ENCODE measurements around the gene TMEM132D. TPM values are rescaled to one million over a fixed set of nuclear protein-coding genes. Genes with fewer than 3 reads are reported as not detected.

The TMEM132D gene
- total RNA-seq, 1 experiment from 2014 or later, result not detected

- intact Hi-C loops (cut with micrococcal nuclease; ENCODE audit: unreplicated experiment) (no loop called here), in situ Hi-C loops (cut with HindIII; ENCODE audit: low pct_unique_long_range_greater_than_20kb, low sequenced_read_pairs) (no loop called here)
- ChIA-PET CTCF (no interaction called here), POLR2A (no interaction called here)
- ATAC-seq, result no peak
- TF ChIP-seq CTCF (IDR thresholded peaks at IDR 0.05) (no peak), REST (IDR thresholded peaks at IDR 0.05; ENCODE audit: insufficient read depth in 1 of 2, low read depth in 2 of 2, low read length in 1 of 2) (no peak), TCF7L2 (IDR thresholded peaks at IDR 0.05; ENCODE audit: low read depth, low read length) (no peak), SIN3A (IDR thresholded peaks at IDR 0.05; ENCODE audit: borderline replicate concordance, insufficient read depth, low read depth, low read length) (no peak), POLR2AphosphoS5 (IDR thresholded peaks at IDR 0.05; ENCODE audit: low read depth, low read length) (no peak)
- Histone ChIP-seq H3K27ac (ENCODE audit: low read length) (no peak overlapping the region), H3K27me3 (ENCODE audit: control insufficient read depth, insufficient read depth, low read length) (no peaks in the 10 kb centered on the region), H3K9me3 (ENCODE audit: control insufficient read depth, insufficient read depth, low read depth, low read length) (no peaks in the 10 kb centered on the region), H3K4me3 (ENCODE audit: low read depth in 2 of 2, low read length in 2 of 2) (no peak overlapping the region), H3K36me3 (ENCODE audit: control insufficient read depth, insufficient read depth, low read length) (no peaks in the 10 kb centered on the region), H3K4me1 (ENCODE audit: control insufficient read depth, insufficient read depth, low read length) (no peaks in the 10 kb centered on the region)
- DNase-seq (ENCODE audit: low read depth, low spot score), result no peak
- BruUV-seq (replicated peaks), result no TSS peak
These were observed 206.9 kb downstream of the TMEM132D start for GRCh38 chr12:129696926-129697325.

DNA sequence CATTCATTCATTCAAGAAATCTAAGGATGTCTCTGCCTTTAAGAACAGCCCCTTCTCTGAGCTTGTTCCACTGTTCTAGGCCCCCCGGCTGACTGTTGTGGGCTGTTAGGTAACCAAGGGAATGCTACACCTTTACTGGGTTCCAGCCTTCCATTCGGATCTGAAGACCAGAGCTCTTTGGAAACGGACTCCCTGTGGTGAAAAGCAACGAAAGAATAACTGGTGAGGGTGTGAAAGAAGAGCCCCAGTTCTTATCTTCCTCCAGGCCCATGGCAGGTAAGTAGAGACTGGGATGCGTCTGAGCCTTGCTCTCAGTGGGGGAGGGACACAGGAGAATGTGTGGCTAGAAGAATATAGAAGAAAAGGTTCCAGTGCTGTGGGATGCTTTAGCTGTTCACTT is 207.4 kb downstream of the TMEM132D start:
- in situ Hi-C loops (cut with HindIII; ENCODE audit: low pct_unique_long_range_greater_than_20kb, low sequenced_read_pairs) (no loop called here), intact Hi-C loops (cut with micrococcal nuclease; ENCODE audit: unreplicated experiment) (no loop called here)
- Histone ChIP-seq H3K27ac (ENCODE audit: low read length) (no peak overlapping the region), H3K36me3 (ENCODE audit: control insufficient read depth, insufficient read depth, low read length) (no peaks in the 10 kb centered on the region), H3K4me1 (ENCODE audit: control insufficient read depth, insufficient read depth, low read length) (no peaks in the 10 kb centered on the region), H3K27me3 (ENCODE audit: control insufficient read depth, insufficient read depth, low read length) (no peaks in the 10 kb centered on the region), H3K4me3 (ENCODE audit: low read depth in 2 of 2, low read length in 2 of 2) (no peak overlapping the region), H3K9me3 (ENCODE audit: control insufficient read depth, insufficient read depth, low read depth, low read length) (no peaks in the 10 kb centered on the region)
- DNase-seq (ENCODE audit: low read depth, low spot score) (no peak), ATAC-seq (no peak)
- POLR2A ChIA-PET, result no interaction called here
- no peak for TF ChIP-seq SIN3A (IDR thresholded peaks at IDR 0.05; ENCODE audit: borderline replicate concordance, insufficient read depth, low read depth, low read length)
- no peak for TF ChIP-seq TCF7L2 (IDR thresholded peaks at IDR 0.05; ENCODE audit: low read depth, low read length)
- no peak for TF ChIP-seq REST (IDR thresholded peaks at IDR 0.05; ENCODE audit: insufficient read depth in 1 of 2, low read depth in 2 of 2, low read length in 1 of 2)
- TF ChIP-seq CTCF (IDR thresholded peaks at IDR 0.05), result no peak
- TF ChIP-seq POLR2AphosphoS5 (IDR thresholded peaks at IDR 0.05; ENCODE audit: low read depth, low read length), result no peak
- CTCF ChIA-PET, result no interaction called here
- BruUV-seq (replicated peaks), result no TSS peak
